ENCODE results near the gene DCAF17.

DNA sequence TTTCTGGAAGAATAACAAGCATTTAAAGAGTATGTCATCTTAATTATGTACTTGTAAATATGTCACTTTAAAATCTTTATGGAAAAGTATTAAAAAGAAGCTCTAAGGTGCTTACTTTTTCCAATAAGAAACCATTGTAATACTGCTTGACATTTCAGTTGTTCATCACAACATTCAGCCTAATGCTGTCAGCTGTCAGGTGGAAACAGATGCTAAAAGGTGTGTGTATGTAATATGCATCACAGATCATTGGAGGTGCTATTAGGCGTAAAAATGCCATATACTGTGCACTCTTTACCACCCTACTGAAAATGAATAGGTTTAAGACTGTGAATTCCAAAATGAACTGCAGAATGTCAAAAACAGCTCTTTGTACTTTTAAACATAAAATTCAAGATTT lies 40.5 kb upstream of the DCAF17 start:
- TF ChIP-seq, protein P1, sequence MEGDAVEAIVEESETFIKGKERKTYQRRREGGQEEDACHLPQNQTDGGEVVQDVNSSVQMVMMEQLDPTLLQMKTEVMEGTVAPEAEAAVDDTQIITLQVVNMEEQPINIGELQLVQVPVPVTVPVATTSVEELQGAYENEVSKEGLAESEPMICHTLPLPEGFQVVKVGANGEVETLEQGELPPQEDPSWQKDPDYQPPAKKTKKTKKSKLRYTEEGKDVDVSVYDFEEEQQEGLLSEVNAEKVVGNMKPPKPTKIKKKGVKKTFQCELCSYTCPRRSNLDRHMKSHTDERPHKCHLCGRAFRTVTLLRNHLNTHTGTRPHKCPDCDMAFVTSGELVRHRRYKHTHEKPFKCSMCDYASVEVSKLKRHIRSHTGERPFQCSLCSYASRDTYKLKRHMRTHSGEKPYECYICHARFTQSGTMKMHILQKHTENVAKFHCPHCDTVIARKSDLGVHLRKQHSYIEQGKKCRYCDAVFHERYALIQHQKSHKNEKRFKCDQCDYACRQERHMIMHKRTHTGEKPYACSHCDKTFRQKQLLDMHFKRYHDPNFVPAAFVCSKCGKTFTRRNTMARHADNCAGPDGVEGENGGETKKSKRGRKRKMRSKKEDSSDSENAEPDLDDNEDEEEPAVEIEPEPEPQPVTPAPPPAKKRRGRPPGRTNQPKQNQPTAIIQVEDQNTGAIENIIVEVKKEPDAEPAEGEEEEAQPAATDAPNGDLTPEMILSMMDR (IDR thresholded peaks at IDR 0.05): no peak
- TF ChIP-seq POLR2A (IDR thresholded peaks at IDR 0.05): no peak

All from uterus (tissue), 2 donors.